GM12878 (cell line): ENCODE measurements around the gene POLD1. TPM values are rescaled to one million over a fixed set of nuclear protein-coding genes. Genes with fewer than 3 reads are reported as not detected.

Experiments used
- BCL11A ChIP-seq: IDR thresholded peaks from 2 replicates; pipeline ENCODE4 v1.6.1; 2011; ENCODE audit warnings: low read depth, low read length
- BMI1 ChIP-seq: fragments of 450-650 bp; IDR thresholded peaks from 2 replicates; pipeline ENCODE4 v1.6.1; 2016; ENCODE audit warnings: mild to moderate bottlenecking, moderate library complexity, borderline replicate concordance
- EED ChIP-seq: sonication (generic); IDR thresholded peaks from 2 replicates; pipeline ENCODE4 v1.6.1; 2016; ENCODE audit warnings: antibody characterized with exemption, low read depth
- LARP7 ChIP-seq: fragments of 450-650 bp; IDR thresholded peaks from 2 replicates; pipeline ENCODE4 v1.6.1; 2017; ENCODE audit warnings: mild to moderate bottlenecking
- NFYA ChIP-seq: IDR thresholded peaks from 2 replicates; pipeline ENCODE4 v1.6.1; 2011; ENCODE audit warnings: low read depth, mild to moderate bottlenecking, low read length, improper control_type of control experiment, borderline replicate concordance
- PAX5 ChIP-seq: IDR thresholded peaks from 2 replicates; pipeline ENCODE4 v1.6.1; 2011; ENCODE audit warnings: low read depth, low read length, borderline replicate concordance
- POLR2AphosphoS5 ChIP-seq: IDR thresholded peaks from 2 replicates; pipeline ENCODE4 v1.6.1; 2011; ENCODE audit warnings: mild to moderate bottlenecking, low read length, inconsistent platforms
- RCOR1 ChIP-seq: conservative IDR thresholded peaks from 2 replicates; pipeline ENCODE4 v1.6.1; 2012; ENCODE audit warnings: low read depth, low read length, improper control_type of control experiment
- SMARCA5 ChIP-seq: fragments of 450-650 bp; IDR thresholded peaks from 2 replicates; pipeline ENCODE4 v1.6.1; 2017; ENCODE audit warnings: mild to moderate bottlenecking
- TAF1 ChIP-seq: IDR thresholded peaks from 2 replicates; pipeline ENCODE4 v1.6.1; 2011; ENCODE audit warnings: mild to moderate bottlenecking, low read depth, low read length, borderline replicate concordance
- polyA plus RNA-seq, 11 experiments: library from polyadenylated mRNA; depleted of rRNA in 4 of 11; unstranded in 6 of 11; stranded (reverse) in 5 of 11; fragments of >200 nt; fragmentation: Nextera tagmentation in 4 of 11; fragmentation: Illumina TruSeq in 1 of 11; extraction: Ambion mirVana in 4 of 11; extraction: Trizol in 1 of 11; gene quantifications; 1 replicate in 1 of 11; 2 replicates in 10 of 11; pipeline versions ENCODE4 v1.2.1 to v1.2.3, GENCODE V29; 2011 to 2016; ENCODE audit warnings: inconsistent platforms in 2 of 11, missing spikeins in 2 of 11, low read depth in 1 of 11
- total RNA-seq, 4 experiments: library from RNA; depleted of rRNA in 3 of 4; stranded (reverse); fragments of >200 nt in 3 of 4; fragmentation: Illumina TruSeq in 1 of 4; extraction: Trizol in 1 of 4; gene quantifications; 2 replicates each; pipeline versions ENCODE4 v1.2.1 to v1.2.3, GENCODE V29; 2013 to 2021
- TF ChIP-seq, protein P1 (sequence below): fragments of 450-650 bp; IDR thresholded peaks from 2 replicates; pipeline ENCODE4 v1.6.1; 2018; ENCODE audit warnings: mild to moderate bottlenecking, low read depth, moderate library complexity; ENCODE audit not compliant: partially characterized antibody
- TF ChIP-seq, protein P2 (sequence below): IDR thresholded peaks from 2 replicates; pipeline ENCODE4 v1.6.1; 2012; ENCODE audit warnings: low read depth, low read length, improper control_type of control experiment
- TF ChIP-seq, protein P3 (sequence below): fragments of 450-650 bp; IDR thresholded peaks from 2 replicates; pipeline ENCODE4 v1.6.1; 2017; ENCODE audit warnings: mild to moderate bottlenecking, moderate library complexity
- TF ChIP-seq, protein P4 (sequence below): fragments of 450-650 bp; IDR thresholded peaks from 2 replicates; pipeline ENCODE4 v1.6.1; 2017; ENCODE audit warnings: mild to moderate bottlenecking

POLD1 gene
- total and polyA plus RNA-seq, 10 of the 15 experiments (the other 5 are each of a cell fraction or from before 2014, with no cell fraction given): 0.76 to 165 (median 63.4) TPM

DNA sequence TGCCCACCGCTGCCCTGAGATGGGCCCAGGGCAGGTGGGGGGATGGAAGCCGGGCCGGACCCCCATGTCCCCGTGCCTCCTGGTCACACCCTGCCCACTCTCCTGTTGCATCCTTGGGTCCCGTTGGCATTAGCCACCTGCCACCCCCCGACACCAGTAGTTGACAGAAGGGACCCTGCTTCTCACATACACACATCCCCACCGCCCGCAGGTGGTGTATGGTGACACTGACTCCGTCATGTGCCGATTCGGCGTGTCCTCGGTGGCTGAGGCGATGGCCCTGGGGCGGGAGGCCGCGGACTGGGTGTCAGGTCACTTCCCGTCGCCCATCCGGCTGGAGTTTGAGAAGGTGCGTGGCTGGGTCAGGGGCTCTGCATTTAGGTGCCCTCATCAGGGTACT, 29.4 kb downstream of the POLD1 start (continued):
- TF ChIP-seq POLR2AphosphoS5 (no peak), PAX5 (no peak), NFYA (no peak), EED (no peak), BMI1 (no peak), SMARCA5 (no peak), BCL11A (no peak), TAF1 (no peak), RCOR1 (no peak), LARP7 (no peak)
- TF ChIP-seq, protein P1, sequence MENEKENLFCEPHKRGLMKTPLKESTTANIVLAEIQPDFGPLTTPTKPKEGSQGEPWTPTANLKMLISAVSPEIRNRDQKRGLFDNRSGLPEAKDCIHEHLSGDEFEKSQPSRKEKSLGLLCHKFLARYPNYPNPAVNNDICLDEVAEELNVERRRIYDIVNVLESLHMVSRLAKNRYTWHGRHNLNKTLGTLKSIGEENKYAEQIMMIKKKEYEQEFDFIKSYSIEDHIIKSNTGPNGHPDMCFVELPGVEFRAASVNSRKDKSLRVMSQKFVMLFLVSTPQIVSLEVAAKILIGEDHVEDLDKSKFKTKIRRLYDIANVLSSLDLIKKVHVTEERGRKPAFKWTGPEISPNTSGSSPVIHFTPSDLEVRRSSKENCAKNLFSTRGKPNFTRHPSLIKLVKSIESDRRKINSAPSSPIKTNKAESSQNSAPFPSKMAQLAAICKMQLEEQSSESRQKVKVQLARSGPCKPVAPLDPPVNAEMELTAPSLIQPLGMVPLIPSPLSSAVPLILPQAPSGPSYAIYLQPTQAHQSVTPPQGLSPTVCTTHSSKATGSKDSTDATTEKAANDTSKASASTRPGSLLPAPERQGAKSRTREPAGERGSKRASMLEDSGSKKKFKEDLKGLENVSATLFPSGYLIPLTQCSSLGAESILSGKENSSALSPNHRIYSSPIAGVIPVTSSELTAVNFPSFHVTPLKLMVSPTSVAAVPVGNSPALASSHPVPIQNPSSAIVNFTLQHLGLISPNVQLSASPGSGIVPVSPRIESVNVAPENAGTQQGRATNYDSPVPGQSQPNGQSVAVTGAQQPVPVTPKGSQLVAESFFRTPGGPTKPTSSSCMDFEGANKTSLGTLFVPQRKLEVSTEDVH: no peak
- TF ChIP-seq, protein P2, sequence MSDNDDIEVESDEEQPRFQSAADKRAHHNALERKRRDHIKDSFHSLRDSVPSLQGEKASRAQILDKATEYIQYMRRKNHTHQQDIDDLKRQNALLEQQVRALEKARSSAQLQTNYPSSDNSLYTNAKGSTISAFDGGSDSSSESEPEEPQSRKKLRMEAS: no peak
- TF ChIP-seq, protein P3, sequence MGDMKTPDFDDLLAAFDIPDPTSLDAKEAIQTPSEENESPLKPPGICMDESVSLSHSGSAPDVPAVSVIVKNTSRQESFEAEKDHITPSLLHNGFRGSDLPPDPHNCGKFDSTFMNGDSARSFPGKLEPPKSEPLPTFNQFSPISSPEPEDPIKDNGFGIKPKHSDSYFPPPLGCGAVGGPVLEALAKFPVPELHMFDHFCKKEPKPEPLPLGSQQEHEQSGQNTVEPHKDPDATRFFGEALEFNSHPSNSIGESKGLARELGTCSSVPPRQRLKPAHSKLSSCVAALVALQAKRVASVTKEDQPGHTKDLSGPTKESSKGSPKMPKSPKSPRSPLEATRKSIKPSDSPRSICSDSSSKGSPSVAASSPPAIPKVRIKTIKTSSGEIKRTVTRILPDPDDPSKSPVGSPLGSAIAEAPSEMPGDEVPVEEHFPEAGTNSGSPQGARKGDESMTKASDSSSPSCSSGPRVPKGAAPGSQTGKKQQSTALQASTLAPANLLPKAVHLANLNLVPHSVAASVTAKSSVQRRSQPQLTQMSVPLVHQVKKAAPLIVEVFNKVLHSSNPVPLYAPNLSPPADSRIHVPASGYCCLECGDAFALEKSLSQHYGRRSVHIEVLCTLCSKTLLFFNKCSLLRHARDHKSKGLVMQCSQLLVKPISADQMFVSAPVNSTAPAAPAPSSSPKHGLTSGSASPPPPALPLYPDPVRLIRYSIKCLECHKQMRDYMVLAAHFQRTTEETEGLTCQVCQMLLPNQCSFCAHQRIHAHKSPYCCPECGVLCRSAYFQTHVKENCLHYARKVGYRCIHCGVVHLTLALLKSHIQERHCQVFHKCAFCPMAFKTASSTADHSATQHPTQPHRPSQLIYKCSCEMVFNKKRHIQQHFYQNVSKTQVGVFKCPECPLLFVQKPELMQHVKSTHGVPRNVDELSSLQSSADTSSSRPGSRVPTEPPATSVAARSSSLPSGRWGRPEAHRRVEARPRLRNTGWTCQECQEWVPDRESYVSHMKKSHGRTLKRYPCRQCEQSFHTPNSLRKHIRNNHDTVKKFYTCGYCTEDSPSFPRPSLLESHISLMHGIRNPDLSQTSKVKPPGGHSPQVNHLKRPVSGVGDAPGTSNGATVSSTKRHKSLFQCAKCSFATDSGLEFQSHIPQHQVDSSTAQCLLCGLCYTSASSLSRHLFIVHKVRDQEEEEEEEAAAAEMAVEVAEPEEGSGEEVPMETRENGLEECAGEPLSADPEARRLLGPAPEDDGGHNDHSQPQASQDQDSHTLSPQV: no peak
- TF ChIP-seq, protein P4, sequence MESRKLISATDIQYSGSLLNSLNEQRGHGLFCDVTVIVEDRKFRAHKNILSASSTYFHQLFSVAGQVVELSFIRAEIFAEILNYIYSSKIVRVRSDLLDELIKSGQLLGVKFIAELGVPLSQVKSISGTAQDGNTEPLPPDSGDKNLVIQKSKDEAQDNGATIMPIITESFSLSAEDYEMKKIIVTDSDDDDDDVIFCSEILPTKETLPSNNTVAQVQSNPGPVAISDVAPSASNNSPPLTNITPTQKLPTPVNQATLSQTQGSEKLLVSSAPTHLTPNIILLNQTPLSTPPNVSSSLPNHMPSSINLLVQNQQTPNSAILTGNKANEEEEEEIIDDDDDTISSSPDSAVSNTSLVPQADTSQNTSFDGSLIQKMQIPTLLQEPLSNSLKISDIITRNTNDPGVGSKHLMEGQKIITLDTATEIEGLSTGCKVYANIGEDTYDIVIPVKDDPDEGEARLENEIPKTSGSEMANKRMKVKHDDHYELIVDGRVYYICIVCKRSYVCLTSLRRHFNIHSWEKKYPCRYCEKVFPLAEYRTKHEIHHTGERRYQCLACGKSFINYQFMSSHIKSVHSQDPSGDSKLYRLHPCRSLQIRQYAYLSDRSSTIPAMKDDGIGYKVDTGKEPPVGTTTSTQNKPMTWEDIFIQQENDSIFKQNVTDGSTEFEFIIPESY: no peak
